Embryonic facial prominence (tissue), 1 donor: Measurements from ENCODE around the gene SLC1A5.

Source experiments
- DNase-seq: peaks from one replicate; pipeline ENCODE4 v3.0.0-alpha.2; 2016; ENCODE audit errors: extremely low spot score

Gene SLC1A5

GRCh38 chr19:46742926-46743480, 45.4 kb downstream of the SLC1A5 start:
- DNase-seq = no peak

- DNase-seq = no peak
Observed at GRCh38 chr19:46741447-46741846, 46.9 kb downstream of the SLC1A5 start.

DNA sequence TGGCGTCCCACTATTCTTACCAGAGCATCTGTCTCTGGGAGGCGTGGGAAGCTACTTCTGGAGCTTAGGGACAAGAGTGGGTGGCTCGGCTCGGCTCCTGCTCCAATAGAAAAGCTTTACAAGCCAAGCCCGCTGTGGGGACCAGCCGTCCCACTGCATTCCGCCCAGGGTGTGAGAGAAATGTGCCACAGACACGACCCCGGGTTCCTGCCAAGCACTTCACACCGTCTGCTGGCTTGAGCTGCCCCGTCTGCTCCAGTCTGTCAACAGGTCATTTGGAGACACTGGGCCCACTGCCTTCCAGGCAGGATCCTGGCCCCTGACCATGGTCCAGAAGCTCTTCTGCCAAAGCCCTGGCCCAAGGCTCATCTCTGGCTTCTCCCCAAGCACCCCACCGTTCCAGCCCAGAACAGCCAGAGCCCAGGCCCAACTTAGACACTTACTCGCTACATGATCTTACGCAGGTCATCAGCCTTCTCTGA, 49.1 kb downstream of the SLC1A5 start:
- no peak for DNase-seq

- DNase-seq = no peak
Observed at GRCh38 chr19:46737761-46738171, 50.6 kb downstream of the SLC1A5 start.

- no peak for DNase-seq
Observed at GRCh38 chr19:46737298-46737654, 51.1 kb downstream of the SLC1A5 start.

- DNase-seq = no peak
Observed at GRCh38 chr19:46736531-46737297, 51.7 kb downstream of the SLC1A5 start.

DNA sequence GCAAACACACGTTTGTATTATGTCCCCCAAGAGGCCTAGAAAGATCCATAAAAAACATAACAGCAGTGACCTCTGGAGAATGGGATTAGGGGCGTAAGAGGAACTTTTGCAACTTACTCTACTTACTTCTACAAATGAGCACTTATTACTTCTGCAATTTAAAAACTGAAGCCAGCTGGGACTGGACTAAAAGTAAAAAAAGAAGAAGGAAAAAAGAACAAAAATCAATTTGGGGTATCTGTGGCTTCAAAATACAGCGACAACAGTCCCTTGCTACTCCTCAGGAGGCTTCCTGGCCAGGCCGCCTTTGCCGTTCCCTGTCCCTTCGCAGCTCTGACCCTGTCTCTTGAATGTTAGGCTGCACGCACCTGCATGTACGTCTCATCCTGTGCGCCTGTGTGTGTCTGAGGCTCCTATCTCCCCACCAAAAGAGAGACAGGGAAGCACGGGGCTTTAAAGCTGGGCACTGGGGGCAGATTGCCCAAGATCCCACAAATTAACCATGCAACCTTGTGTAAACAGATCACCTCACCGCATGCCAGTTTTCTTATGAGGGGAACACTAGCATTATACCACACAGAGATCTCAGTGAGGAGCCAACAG, 54.6 kb downstream of the SLC1A5 start:
- no peak for DNase-seq

- DNase-seq = no peak
Observed at GRCh38 chr19:46732966-46733689, 55.3 kb downstream of the SLC1A5 start.

DNA sequence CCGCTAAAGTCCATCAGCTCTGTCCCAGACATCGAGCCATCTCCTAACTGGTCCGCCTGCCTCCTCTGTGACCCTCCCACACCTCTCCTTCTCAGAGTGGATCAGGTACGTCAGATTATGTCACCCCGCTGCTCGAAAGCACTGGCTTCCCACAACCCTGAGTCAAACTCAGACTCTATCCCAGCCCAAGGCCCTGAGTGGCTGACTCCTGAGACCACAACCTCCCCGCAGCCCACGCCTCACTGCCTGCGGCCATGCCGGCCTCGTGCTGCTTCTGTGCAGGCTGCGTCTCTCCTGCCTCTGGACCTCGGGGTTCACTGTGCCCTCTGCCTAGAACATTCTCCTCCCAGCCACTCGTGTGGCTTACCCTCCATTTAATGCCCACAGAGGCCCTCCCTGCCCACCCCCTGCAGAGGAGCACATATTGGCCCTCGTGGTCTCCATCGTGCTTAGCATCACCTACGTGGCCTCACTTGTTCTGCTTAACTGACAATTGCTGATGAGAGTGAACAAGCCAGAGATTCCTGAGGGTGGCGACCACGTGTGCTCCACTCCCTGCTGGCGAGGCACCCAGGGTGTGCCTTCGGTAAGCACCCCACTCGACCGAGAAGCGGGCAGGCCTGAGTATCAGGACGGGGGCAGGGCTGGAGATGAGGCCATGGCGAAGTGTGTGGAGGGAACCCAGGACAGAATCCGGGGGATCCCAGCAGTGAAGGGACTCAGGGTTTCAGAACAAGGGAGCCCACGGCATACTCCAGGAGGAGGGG, 56.0 kb downstream of the SLC1A5 start:
- DNase-seq = no peak

GRCh38 chr19:46731584-46731983, 56.8 kb downstream of the SLC1A5 start:
- DNase-seq = no peak

GRCh38 chr19:46731007-46731501, 57.3 kb downstream of the SLC1A5 start:
- DNase-seq = no peak

GRCh38 chr19:46730595-46730994, 57.8 kb downstream of the SLC1A5 start:
- DNase-seq = no peak

DNA sequence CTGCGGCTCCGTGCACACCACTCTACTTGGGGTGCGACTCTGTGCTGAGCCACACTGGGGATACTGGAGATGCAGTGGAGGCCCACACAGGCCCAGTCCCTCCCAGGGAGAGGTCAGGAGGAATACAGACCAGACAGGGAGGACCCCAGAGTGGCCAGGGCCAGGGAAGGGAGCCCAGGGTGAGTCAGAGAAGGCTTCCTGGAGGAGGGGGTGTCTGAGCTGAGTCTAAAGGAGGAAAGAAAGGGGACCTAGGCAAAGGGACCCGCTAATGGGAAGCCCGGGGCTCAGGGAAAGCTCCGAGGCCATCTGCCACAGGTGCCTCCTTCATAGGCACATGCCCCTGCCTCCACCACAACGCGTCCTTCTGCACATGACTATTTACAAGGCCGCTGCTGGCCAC, 58.2 kb downstream of the SLC1A5 start:
- no peak for DNase-seq

DNA sequence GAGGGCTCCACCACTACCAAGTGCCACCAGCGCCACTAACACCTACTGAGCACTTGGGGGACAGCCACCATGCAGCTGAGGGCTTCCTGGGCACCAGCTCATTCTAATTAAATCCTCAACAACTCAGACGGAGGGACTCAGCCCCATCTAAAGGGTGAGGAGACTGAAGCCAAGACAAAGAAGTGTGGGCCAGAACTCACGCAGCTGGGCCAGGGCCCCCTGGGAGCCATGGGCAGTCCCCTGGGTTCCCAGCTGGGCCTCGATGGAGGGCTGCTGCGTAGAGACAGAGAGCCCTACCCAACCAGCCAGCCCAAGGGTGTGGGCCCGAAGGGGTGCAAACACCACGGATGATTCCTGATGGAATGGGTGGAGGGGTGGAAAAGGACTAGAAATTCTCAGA, 58.7 kb downstream of the SLC1A5 start:
- DNase-seq = no peak

DNA sequence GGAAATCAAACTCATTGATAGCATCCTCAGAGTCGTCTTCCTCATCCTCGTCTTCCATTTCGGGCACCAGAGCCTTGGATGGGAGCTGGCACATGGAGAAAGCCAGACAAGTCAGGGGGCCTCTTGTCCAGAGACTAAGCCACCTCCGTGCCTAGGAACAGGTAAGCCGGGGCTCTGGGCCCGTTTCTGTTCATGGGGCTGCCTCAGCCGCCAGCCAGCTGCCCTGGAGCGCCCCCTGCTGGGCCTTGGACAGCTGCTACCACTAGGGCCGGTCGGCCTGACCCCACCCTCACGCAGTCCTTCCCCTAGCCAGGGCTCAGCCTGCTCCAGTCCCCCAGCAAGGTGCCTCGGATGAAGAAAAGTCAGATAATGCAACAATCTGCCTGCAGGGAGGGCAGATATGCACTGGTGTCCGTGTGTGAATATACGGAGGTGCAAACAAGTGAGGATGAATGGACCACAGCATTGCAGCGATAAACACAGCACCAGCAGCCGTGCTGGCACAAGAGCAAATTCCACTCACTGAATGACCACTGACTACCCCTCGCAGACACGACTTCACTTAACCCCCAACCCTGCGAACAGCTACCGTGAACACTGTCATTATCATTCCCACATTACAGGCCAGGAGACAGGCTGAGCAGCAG, 59.6 kb downstream of the SLC1A5 start:
- DNase-seq = no peak

GRCh38 chr19:46728208-46728607, 60.2 kb downstream of the SLC1A5 start:
- no peak for DNase-seq

DNA sequence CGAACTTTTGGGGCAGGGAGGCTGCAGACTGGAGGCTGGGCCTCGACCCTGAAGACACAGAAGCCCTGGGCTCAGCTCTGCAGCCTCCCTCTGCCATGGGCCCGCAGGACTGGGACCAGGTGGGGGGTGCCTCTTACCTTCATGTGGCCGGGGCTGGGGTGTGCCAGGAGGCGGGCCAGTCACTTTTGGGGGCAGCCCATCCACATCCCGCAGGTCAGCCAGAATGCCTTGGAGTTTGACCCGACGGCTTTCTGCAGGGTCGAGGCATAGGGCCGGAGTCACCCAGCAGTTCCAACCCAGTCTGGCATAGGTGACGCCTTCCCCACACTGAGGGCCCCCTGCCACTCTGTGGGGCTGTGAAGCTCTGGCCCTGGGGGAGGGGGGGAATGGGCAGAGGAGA, 60.6 kb downstream of the SLC1A5 start:
- DNase-seq = no peak

GRCh38 chr19:46726971-46727501, 61.4 kb downstream of the SLC1A5 start:
- no peak for DNase-seq

GRCh38 chr19:46726551-46726950, 61.8 kb downstream of the SLC1A5 start:
- DNase-seq = no peak

GRCh38 chr19:46725859-46726393, 62.5 kb downstream of the SLC1A5 start:
- DNase-seq = no peak
